Transverse colon (tissue), 4 donors: ENCODE results near the gene SH3RF3. TPM values are rescaled to one million over a fixed set of nuclear protein-coding genes. Genes with fewer than 3 reads are reported as not detected.

Experiments
- DNase-seq: peaks from one replicate; pipeline ENCODE4 v3.0.0-alpha.2; 2019
- H3K27ac ChIP-seq, 4 donors: fragments of 200-600 bp; sonication (generic); 2 replicates each; pipeline ENCODE4 v1.5.1; 2016 to 2018; ENCODE audit warnings: inconsistent platforms in 4 of 4
- H3K27me3 ChIP-seq: fragments of 200-600 bp; sonication (generic); 2 replicates; pipeline ENCODE4 v1.5.1; 2017; ENCODE audit warnings: inconsistent platforms
- H3K36me3 ChIP-seq, 4 donors: fragments of 200-600 bp; sonication (generic); 2 replicates each; pipeline ENCODE4 v1.5.1; 2017 to 2019; ENCODE audit warnings: inconsistent platforms in 4 of 4
- H3K4me1 ChIP-seq, 4 donors: fragments of 200-600 bp; sonication (generic); 2 replicates each; pipeline ENCODE4 v1.5.1; 2017 to 2020; ENCODE audit warnings: inconsistent platforms in 4 of 4
- H3K4me3 ChIP-seq, 4 donors: fragments of 200-600 bp; sonication (generic); 1 replicate in 1 of 4; 2 replicates in 3 of 4; pipeline versions ENCODE4 v1.5.1 to v1.6.1; 2017 to 2019; ENCODE audit warnings: inconsistent platforms in 4 of 4
- H3K9me3 ChIP-seq, 2 donors: fragments of 200-600 bp; sonication (generic); 2 replicates each; pipeline ENCODE4 v1.5.1; 2017 to 2019; ENCODE audit warnings: inconsistent platforms in 2 of 2
- CTCF ChIP-seq, 5 experiments: fragments of 200-600 bp in 3 of 5; fragments of 450-650 bp in 2 of 5; sonication (generic) in 3 of 5; IDR thresholded peaks; 1 replicate in 2 of 5; 2 replicates in 3 of 5; pipeline ENCODE4 v1.5.1; 2016 to 2017; ENCODE audit warnings: antibody characterized with exemption in 5 of 5, inconsistent platforms in 3 of 5, mild to moderate bottlenecking in 2 of 5, moderate library complexity in 1 of 5
- EP300 ChIP-seq: sonication (generic); formaldehyde crosslinking; IDR thresholded peaks from one replicate; pipeline ENCODE4 v1.6.1; 2017; ENCODE audit warnings: antibody characterized with exemption, low read depth
- POLR2A ChIP-seq: fragments of 450-650 bp; IDR thresholded peaks from one replicate; pipeline ENCODE4 v1.6.1; 2016; ENCODE audit warnings: antibody characterized with exemption, mild to moderate bottlenecking, moderate library complexity
- POLR2AphosphoS5 ChIP-seq, 3 donors: sonication (generic); formaldehyde crosslinking; IDR thresholded peaks; one replicate each; pipeline ENCODE4 v1.6.1; 2016; ENCODE audit warnings: antibody characterized with exemption in 3 of 3
- WGBS, 2 donors: methylation state at CpG; one replicate each; pipeline ENCODE4 v1.1.5; 2018; ENCODE audit warnings: low coverage in 1 of 2; 5-methylcytosine and 5-hydroxymethylcytosine counted together
- in situ Hi-C, 4 donors: fragments of 200-750 bp; cut with MboI; loops; one replicate each; pipeline versions ENCODE4 v1.15.0 to v1.15.1; 2017; ENCODE audit warnings: low sequenced_read_pairs in 3 of 4, low pct_ligation_motif_present in 1 of 4, low pct_unique_long_range_greater_than_20kb in 1 of 4
- intact Hi-C: fragments of 100-400 bp; cut with DNase I; formaldehyde crosslinking; loops from one replicate; pipeline ENCODE4 v1.15.1; 2023; ENCODE audit warnings: low total_unique reads
- total RNA-seq, 4 donors: library from RNA; depleted of rRNA; stranded (reverse); fragments of >200 nt; gene quantifications; one replicate each; pipeline ENCODE4 v1.1.0, GENCODE V29; 2016

The SH3RF3 gene
- total RNA-seq, 4 donors from 2014 or later: 1.9 to 8.8 (median 2.9) TPM

- Histone ChIP-seq H3K9me3 (no peaks in the 10 kb centered on the region), H3K4me1 (peaks cover 0 to 5% (median 0%) of the 10 kb centered on the region in 4 donors), H3K36me3 (no peaks in the 10 kb centered on the region), H3K27ac (no peak overlapping the region), H3K27me3 (no peaks in the 10 kb centered on the region), H3K4me3 (no peak overlapping the region)
- intact Hi-C loops (no loop called here), in situ Hi-C loops (no loop called here)
- no peak for DNase-seq
- TF ChIP-seq POLR2AphosphoS5 (IDR thresholded peaks at IDR 0.05) (no peak), EP300 (no peak), CTCF (IDR thresholded peaks at IDR 0.05) (no peak), POLR2A (no peak)
- WGBS, 2 donors: 75 to 93% methylated on average over 1 to 2 of the region's 2 CpGs
Measured at GRCh38 chr2:109287838-109288237, 158.8 kb downstream of the SH3RF3 start.

- H3K36me3 ChIP-seq: no peaks in the 10 kb centered on the region
- no peaks in the 10 kb centered on the region for H3K9me3 ChIP-seq
- no peak for DNase-seq
- H3K4me1 ChIP-seq: peaks cover 0 to 5% (median 0%) of the 10 kb centered on the region in 4 donors
- H3K27ac ChIP-seq: no peak overlapping the region
- no peak for TF ChIP-seq EP300
- no peak for TF ChIP-seq POLR2A
- no peak for TF ChIP-seq CTCF (IDR thresholded peaks at IDR 0.05)
- TF ChIP-seq POLR2AphosphoS5 (IDR thresholded peaks at IDR 0.05): no peak
- in situ Hi-C loops (no loop called here), intact Hi-C loops (no loop called here)
- H3K4me3 ChIP-seq: no peak overlapping the region
- WGBS, 2 donors: 78 to 89% methylated on average over 5 to 8 of the region's 8 CpGs
- no peaks in the 10 kb centered on the region for H3K27me3 ChIP-seq
Measured at GRCh38 chr2:109288544-109289368, 159.8 kb downstream of the SH3RF3 start.

GRCh38 chr2:109289504-109290222, 160.7 kb downstream of the SH3RF3 start:
- Histone ChIP-seq H3K36me3 (no peaks in the 10 kb centered on the region), H3K4me3 (no peak overlapping the region), H3K9me3 (no peaks in the 10 kb centered on the region), H3K27ac (no peak overlapping the region), H3K27me3 (no peaks in the 10 kb centered on the region), H3K4me1 (peaks cover 0 to 5% (median 0%) of the 10 kb centered on the region in 4 donors)
- DNase-seq: no peak
- TF ChIP-seq EP300 (no peak), POLR2A (no peak), CTCF (IDR thresholded peaks at IDR 0.05) (no peak), POLR2AphosphoS5 (IDR thresholded peaks at IDR 0.05) (no peak)
- intact Hi-C loops (no loop called here), in situ Hi-C loops (no loop called here)
- 90 to 98% methylated on average over 6 to 8 of the region's 8 CpGs for WGBS, 2 donors

- H3K27me3 ChIP-seq: no peaks in the 10 kb centered on the region
- H3K4me1 ChIP-seq: no peaks in the 10 kb centered on the region
- DNase-seq: no peak
- in situ Hi-C loops (no loop called here), intact Hi-C loops (no loop called here)
- no peak overlapping the region for H3K27ac ChIP-seq
- H3K4me3 ChIP-seq: no peak overlapping the region
- TF ChIP-seq EP300: no peak
- TF ChIP-seq POLR2AphosphoS5 (IDR thresholded peaks at IDR 0.05): no peak
- TF ChIP-seq POLR2A: no peak
- TF ChIP-seq CTCF (IDR thresholded peaks at IDR 0.05): no peak
- no peaks in the 10 kb centered on the region for H3K36me3 ChIP-seq
- no peaks in the 10 kb centered on the region for H3K9me3 ChIP-seq
- WGBS, 2 donors: 65 to 75% methylated on average over 1 to 14 of the region's 14 CpGs
Measured at GRCh38 chr2:109290887-109291643, 162.1 kb downstream of the SH3RF3 start.
